ENCODE measurements around the gene CHCHD6.

CHCHD6 gene

DNA sequence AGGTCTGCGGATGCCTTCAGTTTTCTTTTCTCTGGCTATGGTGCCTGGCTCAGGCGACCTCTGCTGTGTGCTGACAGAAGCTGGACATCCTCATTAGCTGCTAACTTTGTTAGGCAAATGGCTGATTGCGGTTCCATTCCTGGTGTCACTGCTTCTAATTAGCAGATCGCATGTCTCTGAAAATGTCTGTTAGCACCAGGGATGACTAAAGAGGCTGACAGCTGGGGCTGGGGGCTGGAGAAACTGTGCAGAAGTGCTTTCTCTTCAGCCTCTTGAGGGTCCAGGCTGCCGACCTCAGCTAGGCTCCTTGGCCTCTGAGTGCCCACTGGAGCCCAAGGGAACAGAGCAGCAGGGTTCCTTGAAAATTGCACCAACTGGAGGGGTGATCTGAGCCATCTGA lies 39.3 kb downstream of the CHCHD6 start:
- DNase-seq (ENCODE audit: low spot score): no peak

DNA sequence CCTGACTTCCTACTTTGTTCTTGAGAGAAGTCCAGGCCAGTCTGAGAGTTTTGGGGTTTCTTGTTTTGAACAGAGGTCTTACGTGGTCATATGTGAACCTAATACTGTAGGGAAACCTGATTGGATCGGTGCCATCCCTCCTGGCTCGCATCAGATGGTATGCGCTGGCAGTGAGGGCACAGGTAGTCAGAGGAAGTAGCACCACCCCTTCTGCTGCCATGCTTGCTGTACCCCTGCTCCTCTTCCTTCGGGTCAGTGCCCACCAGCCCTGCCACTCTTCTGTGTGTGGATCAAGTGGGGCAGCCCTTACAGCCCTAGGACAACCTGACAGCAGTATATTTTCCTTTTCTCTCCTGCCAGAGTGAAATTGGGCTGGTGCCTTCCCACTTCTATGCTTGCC lies 39.7 kb downstream of the CHCHD6 start:
- no peak for DNase-seq (ENCODE audit: low spot score)

DNA sequence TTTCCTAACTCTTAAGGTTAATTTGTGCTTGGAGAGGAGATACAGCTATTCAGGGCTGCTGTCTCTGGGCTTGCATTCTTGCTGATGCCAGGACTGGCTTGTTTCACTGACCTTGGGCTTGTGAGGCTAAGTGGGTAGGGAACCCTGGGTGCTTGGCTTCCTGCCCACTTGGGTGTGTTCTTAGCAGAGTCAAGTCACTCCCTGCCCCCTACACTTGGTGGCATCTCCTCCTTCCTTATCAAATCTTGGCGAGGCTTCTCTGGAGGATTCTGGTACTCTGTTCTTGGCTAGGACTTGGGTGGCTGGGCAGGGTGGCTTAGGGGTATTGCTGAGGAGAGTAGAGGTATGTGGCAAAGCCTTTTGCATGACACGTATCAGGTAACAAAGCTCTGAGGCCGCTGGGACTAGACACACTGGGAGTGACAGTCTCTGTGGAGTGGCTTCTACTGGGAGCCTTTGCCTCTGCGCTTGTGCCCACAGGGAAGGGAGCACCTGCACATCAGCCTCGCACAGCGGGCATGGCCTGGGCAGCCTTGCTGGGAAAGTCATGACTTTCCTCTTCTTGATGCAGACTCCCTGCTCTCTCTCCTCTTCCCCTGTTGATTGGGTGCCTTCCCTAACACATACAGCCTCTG lies 41.8 kb downstream of the CHCHD6 start:
- DNase-seq (ENCODE audit: low spot score): no peak

DNA sequence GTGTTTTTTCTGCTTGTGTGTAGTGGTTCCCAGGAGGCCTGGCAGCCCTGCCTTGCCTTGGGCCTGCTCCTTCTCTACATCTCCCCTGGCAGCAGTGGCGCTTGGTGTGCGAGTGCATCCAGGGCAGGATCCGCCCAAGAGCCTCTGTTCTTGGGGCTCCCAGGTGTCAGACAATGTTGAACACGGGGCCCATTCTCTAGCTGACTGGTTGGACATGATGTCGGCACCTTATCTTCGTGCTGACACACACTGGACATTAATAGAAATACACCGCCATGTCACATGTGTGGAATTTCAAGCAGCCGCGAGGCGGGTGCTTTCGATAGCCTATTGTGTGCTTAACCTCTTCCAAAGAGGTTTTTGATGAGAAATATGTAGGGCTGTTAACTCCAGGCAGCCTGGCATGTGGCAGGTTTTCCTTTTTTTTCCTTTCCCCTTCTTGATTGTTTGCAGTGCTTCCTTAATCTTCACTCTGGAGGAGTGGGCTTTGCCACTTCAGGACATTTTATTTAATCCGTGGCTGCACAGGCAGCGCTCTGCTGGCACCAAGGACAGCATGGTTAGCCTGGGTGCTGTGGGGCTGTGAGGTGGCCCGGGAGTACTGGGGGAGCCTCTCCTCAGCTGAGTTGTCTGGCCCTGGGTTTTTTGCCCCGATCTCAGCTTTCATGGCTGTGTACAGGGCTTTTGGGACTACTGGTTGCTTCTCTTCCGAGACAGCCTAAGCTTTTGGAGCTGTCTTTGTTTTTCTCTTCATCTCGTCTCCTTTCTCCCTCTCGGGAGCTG lies 42.5 kb downstream of the CHCHD6 start:
- no peak for DNase-seq (ENCODE audit: low spot score)

DNA sequence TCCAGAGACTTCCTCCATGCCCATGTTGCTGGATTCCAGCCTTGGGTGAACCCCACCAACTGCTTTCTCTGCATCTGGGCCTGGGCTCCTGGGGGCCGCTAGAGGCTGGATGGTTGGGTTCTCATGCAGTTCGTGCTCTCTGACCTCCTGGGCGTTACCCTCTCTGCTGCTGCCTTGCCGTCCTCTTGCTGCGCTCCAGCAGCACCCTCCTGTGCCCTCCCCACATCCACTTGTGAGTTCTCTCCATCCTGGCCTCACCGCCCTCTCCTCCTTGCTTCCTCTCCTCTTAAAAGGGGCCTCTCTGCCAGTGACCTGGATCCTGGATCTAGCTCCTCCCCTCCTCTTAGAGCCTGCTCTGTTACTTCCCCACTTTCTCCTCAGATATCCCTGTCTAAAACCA lies 43.7 kb downstream of the CHCHD6 start:
- no peak for DNase-seq (ENCODE audit: low spot score)

DNA sequence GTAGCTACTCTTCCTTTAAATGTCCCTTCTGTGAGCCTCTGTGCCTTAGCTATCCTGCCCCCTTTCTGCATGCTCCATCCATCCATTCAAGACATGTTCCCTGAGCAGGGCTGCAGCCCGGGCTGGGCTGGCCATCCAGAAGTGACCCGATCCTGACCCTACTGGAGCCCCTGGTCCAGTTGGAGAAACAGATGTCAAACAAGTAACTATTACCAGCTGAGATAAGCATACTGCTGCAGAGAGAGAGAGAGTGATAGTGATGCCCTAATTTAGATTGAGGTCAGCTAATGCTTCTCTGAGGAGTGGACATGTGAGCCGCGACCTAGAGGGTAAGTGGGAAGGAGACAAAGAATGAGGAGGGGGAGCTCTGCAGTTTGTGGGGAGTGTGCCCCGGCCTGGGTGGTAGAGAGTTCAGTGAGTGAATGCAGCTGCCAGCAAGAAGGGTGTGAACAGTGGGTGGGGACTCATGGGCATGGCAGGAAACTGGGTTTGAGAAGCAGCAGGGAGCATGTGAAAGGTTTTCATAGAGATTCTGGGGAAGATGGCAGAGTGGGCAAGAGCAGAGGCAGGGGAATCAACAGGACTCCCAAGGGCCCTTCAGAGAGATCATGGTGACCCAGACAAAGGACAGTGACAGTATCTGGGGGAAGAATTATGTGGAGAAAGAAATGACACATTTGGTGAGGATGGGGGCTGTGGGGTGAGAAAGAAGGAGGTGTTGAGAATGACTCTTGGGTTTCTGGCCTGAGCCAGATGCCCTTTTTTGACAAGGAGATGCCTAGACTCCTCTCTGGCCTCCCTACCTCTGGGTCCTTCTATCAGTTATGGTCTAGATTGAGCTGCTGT lies 44.9 kb downstream of the CHCHD6 start:
- DNase-seq (ENCODE audit: low spot score): no peak

DNA sequence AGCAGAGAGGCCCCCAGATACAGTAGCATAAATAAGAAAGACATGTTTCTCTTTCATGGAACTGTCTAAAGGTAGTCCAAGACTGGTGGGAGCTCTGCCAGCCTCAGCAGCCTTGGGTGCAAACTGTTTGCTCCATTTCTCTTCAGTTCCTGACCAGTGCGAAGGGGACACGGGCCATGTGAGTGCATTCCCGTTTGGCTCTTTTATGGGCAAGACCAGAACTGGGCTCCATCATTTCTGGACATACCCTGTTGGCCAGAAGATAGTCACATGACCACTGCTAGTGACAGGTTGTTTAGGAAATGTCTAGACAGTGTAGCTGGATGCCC lies 45.5 kb downstream of the CHCHD6 start:
- no peak for DNase-seq (ENCODE audit: low spot score)

DNA sequence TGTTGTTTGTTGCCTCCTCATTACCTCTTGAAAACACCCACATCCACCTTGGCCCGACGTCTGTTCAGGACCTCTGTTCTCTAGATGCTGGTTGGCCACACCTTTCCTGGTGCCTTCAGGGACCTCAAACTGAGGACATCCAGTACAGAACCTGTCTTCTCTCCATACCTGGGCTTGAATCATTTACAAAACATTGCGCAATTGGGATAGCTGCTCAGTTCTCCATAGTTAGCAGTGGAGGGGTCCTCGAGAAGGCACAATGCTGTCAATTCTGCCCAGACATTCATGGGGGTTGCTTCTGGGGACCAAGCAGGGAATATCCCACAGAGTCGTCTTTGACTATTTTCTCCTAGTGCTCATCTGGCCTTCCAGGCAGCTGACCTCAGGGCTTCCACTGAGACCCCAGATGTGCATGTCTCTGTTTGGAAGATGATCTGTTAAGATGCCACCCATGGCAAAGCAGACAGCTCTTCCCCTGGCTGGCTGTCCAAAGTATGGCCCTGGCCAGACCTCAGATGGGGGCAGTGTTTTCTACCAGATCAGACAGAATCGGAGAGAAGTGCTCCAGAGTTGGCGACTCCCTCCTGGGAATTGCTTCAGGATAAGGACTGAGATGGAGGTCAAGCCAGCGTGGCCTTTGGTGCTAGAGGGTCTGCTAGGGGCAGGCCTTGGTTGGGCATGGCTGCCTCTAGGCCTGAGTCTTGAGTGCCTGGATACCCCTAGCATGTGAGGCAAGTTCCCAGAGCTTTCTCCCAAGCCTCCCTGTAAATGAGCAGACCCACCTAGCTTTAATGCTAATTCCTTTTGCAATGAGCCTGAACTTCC lies 46.1 kb downstream of the CHCHD6 start:
- DNase-seq (ENCODE audit: low spot score): no peak

DNA sequence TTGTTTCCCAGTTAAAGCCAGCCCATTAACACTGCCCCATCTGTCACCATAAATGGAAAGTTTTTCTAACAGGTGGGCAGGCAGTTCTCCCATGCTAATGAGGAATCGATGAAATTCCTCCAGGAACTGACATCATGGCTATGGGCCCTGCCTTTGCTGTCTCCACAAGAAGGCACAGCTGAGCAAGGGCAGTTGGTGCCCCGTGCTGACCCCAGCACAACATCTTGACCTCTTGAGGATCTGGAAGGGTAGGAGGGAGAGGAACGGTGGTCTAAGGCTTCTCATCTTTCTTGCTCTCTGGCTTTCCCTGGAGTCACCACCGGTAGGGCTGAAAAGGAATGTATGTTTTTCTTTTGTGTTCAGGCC lies 46.7 kb downstream of the CHCHD6 start:
- no peak for DNase-seq (ENCODE audit: low spot score)

DNA sequence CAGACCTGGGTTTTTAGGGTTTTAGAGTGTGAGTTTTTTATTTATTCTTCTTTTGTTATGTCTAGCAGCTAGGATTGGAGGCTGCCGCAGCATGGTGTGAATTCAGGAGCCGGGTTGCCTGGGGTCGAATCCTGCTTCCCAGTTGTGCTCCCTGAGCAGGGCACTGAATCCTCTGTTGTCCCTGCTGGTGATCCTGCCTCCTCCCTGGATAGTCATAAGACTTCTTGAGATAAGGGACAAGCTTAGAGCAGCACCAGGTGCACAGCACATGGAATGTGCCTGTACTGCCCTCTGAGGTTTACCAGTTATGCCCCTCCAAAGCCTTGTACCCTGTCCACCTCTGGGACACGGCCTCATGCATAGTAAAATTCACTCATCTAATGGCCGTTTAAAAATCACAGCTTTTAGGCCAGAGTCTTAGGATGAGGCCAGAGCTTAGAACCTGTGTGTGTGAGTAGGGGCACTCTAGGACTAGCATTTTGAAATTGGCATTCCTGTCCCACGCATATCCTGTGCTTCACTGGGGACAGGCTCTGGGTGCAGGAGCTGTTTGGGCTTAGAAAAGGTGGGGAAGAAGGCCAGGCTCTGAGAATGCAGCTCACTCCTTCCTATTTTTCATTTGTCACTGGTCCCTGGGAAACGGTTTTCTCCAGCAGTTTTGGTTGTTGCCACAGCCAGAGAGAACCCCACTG lies 47.7 kb downstream of the CHCHD6 start:
- no peak for DNase-seq (ENCODE audit: low spot score)

DNA sequence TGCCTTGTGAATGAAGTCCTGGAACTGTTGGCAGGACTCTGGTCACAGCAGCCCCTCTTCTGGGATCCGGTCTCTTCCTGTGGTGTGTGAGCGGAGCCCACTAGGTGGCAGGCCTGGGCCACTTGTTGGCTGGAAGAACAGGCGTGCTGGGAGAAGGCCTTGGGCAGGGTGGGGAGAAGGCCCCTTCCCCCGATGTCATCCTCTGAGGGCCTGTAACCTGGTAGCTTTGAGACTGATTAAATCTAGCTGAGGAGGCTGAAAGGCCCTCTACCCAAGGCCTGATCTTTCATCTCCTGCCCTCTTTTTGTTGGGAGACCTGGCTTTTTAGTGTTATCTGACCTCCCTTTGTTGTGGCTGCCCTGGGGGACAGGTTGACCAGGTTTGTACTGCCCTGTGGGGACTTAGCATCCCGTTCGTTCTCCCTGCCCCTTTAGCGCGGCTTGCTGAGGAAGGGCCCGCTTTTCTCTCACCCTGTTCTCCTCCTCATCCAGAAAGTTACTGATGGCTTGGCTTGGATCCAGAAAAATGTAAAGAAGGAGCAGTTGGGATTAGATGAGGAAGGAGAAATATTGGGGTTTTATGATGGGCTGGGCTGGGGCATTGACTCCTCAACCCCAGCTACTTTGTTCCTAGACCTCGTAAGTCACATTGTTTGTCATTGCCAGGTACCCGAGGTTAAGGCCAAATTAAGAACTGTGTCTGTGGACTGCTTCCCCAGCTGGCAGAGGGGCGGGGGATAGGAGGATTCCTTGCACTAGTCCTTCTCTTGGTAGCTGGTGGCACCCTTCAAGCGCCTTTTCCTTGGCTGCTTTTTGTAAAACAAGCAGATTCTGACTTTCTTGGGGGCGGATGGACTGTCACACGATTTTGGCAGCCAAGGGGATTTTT lies 48.5 kb downstream of the CHCHD6 start:
- DNase-seq (ENCODE audit: low spot score): peak; percentile 93

DNA sequence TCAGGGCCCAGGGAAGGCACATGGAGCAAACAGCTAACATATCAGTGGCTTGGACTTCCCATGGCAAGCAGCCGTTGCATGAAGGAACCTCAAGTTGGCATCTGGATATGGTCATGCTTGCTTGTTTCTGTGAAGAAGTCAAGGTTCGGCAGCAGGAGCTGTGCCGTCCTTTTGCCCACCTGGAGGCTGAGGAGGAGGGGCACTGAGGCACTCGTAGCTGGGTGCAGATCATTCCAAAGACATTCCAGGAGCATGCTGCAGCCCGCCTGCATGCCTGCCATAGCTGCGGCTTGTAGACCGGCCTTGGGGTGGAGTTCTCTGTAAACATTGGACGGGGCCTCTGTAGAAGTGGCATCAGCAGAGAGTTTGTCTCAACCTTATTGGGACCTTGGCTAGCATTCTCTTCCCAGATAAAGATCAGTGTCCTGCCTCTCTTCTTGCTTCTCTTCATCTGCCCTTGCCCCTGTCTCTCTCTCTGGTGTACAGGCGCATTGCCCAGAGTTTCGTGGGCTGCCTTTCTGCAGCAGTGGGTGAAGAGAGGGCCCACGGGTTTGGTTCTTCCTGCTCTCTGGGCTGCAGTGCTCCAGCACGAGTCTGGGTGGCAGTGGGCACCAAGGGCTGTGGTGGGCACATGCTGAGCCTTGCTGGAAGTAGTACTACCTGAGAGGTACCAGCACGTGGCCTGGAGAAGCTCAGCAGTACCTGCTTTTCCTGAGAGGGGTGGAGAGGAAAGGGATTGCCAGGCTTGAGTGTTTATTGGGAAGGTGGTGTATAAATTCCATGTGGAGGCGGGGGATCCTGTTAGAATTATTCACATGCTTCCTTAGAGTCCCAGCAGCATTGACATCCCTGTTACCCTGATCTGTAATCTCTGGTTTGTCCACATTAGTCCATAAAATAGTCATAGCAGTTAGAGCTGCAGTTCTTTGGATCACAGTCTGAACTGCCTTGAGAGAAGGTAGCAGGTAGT lies 49.4 kb downstream of the CHCHD6 start:
- no peak for DNase-seq (ENCODE audit: low spot score)

DNA sequence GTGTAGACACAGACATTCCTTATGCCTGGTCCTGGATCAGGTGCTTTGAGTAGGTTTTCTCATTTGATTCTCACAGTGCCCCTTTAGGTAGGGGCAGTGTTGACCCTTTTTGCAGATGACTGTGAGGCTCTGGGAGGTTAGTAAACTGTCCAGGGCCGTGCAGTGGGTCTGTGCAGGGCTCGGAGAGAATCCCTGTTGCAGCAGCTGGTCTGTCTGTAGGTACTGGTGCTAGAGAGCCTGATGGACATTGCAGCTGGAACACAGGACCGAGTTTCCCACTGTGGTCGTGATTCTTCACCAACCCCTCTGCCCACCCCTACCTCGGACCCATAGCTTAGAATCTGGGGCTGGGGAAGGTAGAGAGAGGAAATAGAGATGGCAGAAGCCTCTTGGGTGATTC lies 51.8 kb downstream of the CHCHD6 start:
- no peak for DNase-seq (ENCODE audit: low spot score)

DNA sequence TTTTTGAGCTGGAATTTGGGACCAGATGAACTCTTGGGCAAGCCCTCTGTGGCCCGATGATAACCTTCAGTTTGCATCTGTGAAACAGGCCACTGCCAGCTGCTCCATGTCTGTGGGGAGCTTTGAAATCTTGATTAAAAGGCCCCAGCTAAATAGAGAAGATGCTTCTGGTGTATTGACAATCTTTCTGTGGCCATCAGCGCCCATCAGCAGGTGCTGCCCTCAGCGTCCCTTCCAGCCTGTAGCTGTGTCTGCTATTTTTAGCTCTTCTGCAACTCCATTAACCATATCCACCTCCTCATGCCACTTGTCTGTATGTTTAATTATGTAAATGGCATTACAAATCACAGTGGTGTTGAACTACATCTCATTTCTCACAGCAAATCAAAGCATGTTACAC lies 54.0 kb downstream of the CHCHD6 start:
- DNase-seq (ENCODE audit: low spot score): no peak

DNA sequence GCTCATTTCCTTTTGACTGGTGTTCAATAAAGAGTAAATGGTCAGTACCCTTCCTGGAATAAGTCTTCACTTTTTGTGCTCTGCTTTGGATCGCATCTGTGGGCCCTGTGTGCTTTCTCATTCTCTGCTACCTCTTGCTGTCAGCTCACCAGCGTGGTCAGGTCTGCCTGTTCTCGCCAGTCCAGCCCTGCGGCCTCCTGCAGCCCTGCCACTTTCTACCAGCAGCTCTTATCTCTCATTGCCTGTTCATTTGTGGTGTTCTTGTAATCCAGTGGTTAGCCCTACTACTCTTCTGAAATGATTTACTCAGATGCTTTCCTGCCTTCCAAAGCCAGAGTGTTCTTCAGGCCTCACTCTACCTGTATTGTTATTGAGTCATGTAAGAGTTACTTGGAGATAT lies 54.8 kb downstream of the CHCHD6 start:
- no peak for DNase-seq (ENCODE audit: low spot score)

DNA sequence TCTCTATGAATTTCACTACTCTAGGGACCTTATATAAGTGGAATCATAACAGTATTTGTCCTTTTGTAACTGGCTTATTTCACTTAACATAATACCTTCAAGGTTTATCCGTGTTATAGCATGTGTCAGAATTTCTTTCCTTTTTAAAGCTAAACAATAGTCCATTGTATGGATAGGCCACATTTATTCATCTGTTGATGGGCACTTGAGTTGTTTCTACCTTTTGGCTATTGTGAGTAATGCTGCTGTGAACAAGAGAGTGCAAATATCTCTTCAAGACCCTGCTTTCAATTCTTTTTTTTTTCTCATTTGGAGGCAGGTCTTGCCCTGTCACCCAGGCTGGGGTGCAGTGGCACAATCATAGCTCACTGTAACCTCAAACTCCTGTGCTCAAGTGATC lies 56.5 kb downstream of the CHCHD6 start:
- DNase-seq (ENCODE audit: low spot score): no peak

DNA sequence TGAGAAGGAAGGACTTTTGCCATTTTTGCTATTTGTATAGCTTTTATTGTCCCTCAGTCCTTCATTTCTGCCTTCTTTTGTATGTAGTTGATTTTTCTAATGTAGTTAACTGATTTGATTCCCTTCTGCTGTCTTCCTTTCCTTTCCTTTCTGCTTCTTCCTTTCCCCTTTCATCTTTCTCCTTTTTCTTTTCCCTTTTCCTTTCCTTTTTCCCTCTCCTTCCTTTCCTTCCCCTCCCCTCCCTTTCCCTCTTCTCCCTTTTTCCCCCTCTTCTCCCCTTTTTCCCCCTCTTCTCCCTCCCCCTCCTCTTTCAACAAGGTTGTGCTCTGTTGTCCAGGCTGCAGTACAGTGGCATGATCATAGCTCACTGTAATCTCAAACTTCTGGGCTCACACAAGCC lies 59.0 kb downstream of the CHCHD6 start:
- DNase-seq (ENCODE audit: low spot score): no peak

DNA sequence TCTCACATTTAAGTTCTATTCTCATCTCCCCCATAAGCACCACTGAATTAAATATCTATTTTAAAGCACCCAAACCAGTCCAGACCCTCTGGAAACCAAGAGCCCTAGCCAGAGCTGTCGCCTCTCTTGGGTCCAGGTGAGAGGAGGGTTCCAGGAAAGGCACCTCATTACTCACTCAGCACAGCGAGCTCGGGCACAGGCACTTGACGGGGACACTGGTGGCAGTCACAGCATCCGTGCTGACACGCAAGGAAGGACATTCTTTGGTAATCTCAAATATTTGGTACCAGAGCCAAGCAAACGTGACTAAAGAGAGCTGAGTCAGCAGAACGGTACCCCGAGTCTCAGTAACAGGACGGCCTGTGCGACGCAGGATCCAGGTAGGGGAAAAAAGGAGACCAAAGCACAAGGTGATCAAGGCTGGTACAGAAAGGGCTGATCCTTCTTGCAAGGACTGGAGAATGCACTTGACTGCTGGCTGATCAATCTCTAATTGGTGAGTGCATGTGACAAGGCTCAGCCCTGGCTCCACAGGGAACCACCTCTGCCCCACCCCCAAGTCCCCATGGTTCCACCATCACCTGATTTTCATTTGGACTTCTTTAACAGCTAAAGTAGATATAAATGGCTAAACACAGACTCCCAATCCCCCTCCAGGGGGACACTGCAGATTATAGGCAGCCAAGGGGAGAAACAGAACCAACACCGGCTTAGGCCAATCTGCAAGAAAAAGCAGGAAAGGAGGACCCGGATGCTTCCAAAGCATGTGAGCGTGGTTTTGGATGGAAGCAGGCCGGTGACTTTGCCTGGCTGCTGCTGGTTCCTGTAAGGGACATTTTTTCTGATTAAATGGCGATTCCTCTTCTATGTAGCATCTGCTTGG lies 61.4 kb downstream of the CHCHD6 start:
- DNase-seq (ENCODE audit: low spot score): no peak

DNA sequence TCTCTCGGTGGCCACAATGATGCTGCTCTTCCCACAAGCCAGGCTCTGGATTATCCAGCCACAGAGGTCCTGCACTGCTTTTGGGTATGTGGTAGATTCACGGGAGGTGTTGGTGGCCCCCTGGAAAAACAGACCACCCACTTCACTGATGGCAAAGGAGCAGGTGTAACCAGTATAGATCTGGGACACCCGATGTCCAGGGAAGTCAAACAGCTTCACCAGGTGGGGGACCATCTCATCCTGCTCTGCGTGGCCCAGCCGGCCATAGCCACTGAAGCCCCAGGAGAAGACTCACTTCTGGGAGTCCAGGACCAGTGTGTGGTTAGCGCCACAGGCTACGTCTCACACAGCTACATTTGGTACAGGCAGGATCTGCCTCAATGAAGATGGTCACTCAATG lies 62.6 kb downstream of the CHCHD6 start:
- no peak for DNase-seq (ENCODE audit: low spot score)
